HG02678 (cell line): Measurements from ENCODE around the gene FAM168A.
"Not testable (repeated sequence)": the region's sequence is repeated elsewhere in the genome, so short reads cannot be mapped to it uniquely, and the experiment has no call there.

ENCODE experiments used
- ATAC-seq: cut with Tn5 transposase; IDR thresholded peaks from one replicate; pipeline ENCODE4 v1.9.1; 2021; ENCODE audit warnings: mild to moderate bottlenecking, moderate library complexity; ENCODE audit not compliant: unreplicated experiment

Gene FAM168A

DNA sequence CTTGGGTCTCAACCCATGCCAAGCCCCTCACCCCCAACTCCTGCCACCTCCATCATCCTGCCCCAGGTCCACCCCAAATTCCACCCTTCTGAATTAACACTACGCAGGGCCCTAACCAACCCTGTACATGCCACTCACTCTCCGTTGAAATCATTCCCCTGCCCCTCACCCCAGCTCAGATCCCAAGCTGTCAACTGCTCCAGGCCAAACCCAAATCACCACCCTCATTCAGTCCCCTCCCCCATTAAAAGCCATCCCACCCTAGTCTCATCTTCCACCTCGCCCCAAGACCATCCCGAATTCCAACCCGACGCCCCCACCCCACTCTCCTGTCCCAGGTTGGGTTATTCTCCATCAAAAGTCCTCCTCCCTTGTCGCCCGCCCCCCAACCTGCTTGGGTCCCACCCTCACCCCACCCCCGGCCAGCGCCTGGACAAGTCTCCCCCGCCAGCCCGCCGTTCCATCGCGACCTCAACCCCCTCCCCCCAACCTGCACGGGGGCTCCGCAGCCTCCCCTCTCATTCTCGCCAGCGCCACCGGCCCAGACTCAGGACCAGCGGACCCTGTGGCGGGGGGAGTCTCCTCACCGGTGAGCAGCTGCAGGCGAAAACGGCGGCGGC lies 466 bp downstream of the FAM168A start:
- no peak for ATAC-seq

DNA sequence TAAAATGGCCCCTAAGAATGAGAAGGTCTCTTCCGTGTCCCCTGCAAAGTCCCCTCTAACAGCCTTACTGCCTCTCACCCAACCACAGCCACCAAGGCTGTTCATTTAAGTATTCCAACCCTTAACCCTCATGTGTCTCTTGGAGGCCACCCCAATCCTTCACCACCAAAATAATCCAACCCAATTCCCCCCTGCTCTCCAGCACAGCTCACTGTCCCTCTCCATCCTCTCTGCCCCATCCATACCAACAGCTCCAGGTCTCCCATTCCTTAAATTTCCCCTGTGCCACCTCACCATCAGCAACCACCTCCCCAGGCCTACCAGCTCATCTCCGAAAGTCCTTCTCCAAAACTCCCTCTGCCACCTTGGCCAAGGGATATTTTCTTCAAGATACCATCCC lies 1.4 kb downstream of the FAM168A start:
- no peak for ATAC-seq

DNA sequence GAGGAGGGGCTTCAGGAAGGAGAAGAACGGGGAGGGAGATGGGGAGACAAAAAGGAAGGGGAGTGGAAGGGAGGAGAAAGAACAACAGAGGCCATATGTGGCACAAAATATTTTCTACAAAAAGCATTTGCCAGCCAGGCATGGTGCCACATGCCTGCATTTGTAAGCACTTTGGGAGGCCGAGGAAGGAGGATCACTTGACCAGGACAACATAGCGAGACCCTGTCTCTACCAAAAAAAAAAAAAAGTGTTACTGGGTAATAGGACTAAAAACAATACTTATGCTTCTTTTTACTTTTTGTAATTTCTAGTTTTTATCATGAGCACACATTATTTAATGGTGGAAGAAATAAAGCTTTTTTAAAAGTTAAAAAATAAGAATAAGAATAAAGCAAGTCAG lies 5.3 kb downstream of the FAM168A start:
- ATAC-seq = no peak

DNA sequence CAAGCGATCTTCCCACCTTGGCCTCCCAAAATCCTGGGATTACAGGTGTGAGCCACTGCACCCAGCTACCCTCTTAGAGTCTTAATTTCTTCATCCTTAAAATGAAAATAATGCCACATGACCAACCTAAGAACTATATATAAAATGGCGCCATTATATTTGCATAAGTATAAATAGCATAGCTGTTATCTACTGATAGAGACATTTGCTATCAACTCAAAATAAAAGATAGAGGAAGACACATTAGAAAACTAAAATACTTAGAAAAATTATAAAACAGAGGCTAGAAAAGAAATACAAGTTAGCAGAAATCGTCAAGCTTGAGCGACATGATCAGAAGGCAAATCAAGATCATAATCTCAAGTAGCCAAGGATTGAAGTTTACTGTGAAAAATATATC lies 6.2 kb downstream of the FAM168A start:
- ATAC-seq = no peak

DNA sequence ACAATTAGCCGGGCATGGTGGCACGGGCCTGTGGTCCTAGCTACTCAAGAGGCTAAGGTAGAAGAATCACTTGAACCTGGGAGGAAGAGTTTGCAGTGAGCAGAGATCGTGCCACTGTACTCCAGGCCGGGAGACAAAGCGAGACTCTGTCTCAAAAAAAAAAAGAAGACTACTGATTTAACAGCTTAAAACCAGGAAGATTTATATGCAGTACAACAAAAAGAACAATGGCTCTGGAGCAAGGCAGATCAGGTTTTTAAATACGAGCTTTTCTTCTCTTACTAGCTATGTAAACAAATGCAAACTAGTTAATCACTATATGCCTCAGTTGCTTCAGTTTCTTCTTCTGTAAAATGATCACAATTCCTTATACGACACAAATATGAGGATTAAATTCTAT lies 6.9 kb downstream of the FAM168A start:
- no peak for ATAC-seq

DNA sequence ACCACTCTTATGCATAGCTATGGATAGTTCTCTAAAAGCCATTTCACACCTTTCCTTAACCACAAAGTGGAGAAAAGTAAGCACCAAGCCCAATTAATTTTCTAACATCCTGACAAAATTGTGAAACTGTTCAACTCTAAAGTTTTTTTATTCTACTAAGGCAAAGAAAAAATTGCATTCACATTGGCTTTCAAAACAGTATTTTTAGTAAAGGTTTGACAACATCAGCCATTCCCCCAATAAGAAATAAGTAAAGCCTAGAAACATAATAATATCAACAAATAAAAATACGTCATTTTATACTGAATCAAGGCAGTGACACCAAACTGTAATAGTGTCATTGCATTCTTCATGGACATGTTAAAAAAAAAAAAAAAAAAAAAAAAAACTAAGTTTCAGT lies 11.1 kb downstream of the FAM168A start:
- no peak for ATAC-seq

DNA sequence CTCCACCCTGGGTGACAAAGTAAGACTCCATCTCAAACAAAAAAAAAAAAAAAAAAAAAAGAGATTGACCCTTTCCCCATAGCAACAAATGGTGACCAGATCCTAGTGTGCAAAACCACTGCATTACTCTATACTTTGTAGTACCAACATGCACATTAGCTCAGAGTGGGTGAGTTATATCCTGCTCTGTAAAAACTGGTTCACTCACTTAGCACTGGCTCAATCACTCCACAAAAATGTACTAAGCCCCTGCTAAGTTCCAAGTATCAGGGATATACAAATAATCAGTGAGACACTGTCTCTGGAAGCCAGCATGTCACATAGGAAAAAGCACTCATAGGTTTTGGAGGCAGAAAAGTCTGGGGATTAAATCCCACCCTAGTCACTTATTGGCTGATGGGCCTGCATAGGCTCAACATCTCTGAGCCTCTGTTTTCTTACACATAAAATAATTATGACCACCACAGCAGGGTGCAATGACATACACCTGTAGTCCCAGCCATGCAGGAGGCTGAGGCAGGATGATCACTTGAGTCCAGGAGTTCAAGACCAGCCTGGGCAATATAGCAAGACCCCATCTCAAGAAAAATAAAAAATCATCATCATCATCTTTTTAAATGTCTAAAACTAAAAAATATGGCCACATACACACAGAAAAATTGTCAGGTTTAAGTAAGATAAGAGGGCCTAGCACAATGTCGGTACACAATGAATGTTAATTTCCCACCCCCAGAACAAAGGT lies 11.9 kb downstream of the FAM168A start:
- ATAC-seq = no peak

DNA sequence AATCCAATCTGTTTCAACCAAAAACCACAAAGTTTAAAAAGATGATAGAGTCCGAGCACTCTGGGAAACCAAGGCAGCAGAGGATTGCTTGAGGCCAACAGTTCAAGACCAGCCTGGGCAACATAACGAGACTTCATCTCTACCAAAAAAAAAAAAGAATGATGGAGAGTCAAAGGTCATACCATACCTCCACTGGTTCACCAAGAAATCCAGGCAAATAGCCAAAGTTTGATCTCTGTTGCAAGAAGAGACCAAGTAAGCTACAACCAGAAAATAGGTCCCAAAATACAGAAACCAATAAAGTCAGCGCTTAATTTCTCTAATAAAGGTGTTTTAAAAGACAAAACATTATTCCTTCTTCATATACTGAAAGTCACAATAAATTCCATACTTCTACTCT lies 13.1 kb downstream of the FAM168A start:
- no peak for ATAC-seq

DNA sequence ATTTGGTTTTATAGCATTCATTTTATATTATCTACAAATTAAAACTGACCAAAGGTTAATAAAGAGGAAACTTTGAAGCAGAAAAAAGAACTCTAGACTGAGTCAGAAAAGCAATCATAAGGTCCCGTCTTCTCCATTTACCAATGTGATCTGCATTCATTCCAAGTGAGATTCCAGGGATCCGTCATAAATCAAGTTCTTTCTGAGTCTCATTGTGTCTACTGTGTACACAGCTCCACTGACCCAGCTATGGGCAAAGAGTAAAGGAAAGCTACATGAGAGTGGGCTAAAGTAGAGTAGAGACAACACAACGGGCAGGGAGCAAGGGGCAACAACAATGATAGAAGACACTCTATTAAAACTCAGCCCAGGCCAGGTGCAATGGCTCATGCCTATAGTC lies 15.3 kb downstream of the FAM168A start:
- ATAC-seq = no peak

DNA sequence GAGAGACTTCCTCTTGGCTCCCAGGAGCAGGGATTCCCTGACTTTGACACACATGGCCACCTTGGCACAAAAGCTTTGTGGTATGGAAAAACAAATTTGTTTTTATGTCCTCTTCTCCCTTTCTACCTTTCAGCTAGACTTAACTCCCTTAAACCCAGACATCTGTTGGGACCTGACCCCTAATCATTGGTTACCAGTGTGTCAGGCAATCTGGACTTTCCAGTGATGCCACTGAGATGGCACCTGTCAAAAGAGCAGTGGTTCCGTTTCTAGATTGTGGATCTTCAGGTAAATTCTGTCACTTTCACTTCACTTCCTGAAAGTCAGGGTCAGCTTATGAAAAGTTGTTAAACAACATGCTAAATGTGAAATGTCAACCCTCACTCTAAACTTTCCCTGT lies 17.2 kb downstream of the FAM168A start:
- ATAC-seq = not testable (repeated sequence)

DNA sequence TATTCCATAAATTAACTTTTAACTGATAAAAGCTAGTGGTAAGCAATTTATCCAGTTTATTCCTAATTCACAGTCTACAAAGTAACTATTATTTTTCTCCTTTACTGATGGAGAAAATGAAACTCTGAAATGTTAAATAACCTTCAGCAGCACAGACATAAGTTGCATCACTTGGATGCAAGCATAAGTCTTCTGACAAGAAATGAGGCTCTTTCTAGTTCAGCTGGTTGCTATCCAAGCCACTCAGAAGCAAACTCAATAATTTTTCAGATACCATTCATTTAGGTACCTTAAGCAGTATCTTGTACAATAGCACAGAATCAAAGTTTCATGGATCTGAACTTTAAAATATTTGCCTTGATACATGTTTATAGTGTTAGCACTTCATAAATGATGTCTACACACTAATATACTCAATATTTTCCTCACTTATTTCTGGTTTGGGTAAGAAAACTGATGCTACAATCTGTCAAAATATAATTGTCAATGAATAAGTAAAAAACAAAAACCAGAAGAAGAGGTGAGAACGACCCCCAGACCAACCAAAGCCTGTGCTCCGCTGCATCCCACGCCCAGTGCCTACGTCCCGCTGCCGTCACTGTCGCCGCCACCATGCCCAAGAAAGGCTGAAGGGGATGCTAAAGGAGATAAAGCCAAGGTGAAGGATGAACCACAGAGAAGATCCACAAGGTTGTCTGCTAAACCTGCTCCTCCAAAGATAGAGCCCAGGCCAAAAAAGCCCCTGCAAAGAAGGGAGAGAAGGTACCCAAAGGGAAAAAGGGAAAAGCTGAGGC lies 18.1 kb downstream of the FAM168A start:
- ATAC-seq = no peak

DNA sequence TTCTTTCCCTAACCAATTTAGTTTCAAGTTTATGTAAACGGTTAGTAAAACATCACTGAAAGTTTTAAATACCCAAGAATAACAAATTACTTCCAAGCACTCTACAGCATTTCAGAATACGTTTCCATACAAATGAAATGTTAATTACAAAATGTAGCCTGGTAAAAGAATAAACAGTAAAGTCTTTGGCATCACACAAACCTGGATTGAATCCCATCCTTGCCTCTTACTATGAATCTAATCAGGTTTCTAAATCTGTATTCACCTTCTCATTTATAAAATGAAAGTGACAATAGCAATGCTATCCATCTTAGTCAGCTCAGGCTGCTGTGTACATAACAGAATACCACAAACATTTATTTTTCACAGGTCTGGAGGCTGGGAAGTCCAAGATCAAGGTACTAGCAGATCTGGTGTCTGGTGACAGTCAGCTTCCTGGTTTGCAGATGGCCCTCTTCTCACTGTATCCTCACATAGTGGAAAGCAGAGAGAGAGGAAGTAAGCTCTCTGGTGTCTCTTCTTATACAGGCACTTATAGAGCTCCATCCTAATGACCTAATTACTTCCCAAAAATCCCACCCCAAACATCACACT lies 19.2 kb downstream of the FAM168A start:
- no peak for ATAC-seq

DNA sequence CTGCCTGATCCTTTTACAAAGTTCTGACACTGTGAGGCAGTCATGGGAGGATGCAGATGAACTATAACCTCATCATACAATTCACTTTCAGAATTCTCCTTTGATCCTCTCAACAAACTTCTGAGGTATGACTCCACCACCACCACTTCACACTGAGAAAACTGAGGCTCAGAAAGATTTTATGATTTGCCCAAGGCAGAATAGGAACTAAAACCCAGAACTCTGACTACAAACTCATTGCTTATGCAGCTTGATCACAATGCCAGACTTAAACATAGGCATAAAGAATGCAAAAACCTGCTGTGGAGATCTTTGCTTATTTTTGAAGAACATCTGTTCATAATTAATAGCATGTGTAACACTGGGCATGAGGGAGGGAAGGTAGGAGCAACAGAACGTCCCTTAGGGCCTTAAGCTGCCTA lies 20.4 kb downstream of the FAM168A start:
- no peak for ATAC-seq

DNA sequence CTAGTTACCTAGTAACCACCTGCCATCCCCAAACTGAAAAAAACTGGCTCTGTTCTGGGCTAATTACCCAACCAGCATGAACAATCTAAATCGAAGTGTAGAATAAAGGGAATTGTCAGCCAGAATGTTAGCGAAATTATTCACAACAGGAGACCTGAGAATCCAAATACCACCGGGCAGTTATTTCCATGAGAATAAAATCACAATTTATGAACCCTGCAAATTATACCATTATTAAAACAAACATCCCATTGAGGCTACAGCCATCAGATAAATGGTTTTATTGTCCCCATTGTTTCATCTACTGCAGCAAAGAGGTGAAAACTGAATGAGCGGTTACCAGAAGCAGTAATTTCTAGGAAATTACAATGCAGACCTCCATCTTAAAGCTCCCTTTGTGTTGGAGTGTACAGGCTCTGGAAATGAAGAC lies 21.7 kb downstream of the FAM168A start:
- ATAC-seq = no peak

DNA sequence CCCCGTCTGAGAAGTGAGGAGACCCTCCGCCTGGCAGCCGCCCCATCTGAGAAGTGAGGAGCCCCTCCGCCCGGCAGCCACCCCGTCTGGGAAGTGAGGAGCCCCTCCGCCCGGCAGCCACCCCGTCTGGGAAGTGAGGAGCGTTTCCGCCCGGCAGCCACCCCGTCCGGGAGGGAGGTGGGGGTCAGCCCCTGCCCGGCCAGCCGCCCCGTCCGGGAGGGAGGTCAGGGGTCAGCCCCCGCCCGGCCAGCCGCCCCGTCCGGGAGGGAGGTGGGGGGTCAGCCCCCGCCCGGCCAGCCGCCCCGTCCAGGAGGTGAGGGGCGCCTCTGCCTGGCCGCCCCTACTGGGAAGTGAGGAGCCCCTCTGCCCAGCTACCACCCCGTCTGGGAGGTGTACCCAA lies 25.9 kb downstream of the FAM168A start:
- ATAC-seq = not testable (repeated sequence)

DNA sequence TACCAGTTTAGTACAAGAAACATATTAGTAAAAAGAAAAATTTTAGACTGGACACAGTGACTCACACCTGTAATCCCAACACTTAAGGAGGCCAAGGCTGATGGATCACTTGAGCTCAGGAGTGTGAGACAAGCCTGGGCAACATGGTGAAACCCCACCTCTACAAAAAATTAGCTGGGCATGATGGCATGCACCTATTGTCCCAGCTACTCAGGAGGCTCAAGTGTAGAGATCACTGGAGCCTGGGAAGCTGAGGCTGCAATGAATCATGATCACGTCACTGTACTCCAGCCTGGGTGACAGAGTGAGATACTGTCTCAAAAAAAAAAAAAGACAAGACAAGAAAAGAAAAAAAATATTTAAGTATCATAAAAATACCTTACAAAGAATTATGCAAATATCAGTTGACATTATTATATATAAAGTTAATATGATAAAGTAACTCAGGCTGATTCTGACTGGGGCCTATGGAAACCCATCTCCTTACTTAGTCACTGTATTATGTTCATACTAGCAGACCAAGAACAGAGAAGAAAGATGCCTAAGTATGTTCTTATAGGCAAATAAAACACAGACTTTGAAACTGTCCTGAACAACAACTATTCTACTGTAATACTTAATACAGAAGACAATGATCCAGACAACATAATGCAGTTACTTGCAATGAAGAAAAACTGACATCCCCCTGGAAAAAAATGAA lies 27.3 kb downstream of the FAM168A start:
- no peak for ATAC-seq

DNA sequence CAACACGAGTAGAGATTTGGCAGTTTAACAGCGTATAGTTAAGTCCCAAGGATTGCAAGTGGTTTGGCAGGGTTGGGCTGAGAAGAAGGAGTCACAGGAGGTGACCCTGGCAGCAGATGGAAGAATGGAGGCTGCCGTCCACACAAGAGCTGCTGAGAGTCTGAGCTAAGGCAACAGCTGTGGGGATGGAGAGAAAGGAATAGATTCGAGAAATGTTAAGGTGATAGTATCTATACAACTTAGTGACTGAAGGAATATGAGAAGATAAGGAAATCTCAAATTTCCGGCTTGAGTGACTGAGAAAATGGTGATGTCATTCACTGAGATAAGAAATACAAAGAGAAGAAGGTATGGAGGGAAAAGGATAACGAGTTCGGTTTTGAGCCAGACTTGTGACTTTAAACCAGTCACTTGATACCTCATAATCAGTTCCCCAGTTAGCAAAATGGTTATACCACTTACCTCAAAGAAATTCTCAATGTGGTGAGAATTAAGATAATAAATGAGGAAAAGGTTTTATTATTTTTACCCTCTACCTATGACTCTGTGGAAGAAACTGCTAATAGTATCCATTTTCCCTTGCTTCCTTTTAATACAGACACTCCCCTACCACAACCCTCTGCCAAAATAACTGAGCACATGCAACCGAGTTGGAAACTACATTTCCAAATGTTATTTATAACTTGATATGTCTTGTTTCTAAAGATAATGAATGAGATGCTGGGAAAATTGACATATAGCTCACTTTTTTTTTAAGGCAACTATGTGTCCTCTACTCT lies 30.7 kb downstream of the FAM168A start:
- no peak for ATAC-seq

DNA sequence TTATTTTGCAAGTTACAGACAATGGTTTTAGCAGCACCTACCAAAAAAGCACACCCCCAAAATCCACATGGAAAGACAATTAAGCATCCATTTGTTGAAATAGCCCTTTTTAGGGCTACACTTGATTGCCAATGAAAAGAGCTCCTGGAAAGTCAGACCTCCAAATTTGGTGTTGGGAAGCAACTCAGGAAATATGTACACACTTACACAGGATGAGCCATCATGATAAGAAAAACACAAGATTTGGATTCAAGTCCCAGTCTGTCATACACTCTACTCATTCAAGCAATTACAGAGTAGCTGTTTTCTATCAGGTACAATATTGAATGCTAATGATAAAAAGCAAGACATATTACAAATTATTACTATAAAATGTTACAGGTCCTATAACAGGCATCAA lies 31.5 kb downstream of the FAM168A start:
- no peak for ATAC-seq

DNA sequence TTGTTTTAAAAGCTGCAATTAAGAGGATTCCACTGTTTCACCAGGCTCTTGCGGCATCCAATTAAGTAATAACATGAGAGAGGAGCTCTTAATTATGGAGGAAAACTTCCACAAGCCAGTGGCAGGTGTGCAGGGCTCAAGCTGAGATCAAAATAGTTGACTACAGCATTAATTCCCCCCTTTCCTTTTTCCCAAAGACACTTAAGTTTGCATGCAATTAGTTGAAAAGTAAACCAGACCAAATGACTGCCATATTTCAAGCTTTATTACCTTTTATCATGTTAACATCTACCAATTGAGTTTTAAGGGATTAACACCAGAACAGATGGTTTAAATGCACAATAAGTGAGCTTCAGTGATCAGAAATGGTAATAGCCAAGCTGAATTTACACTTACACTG lies 32.1 kb downstream of the FAM168A start:
- ATAC-seq = no peak

DNA sequence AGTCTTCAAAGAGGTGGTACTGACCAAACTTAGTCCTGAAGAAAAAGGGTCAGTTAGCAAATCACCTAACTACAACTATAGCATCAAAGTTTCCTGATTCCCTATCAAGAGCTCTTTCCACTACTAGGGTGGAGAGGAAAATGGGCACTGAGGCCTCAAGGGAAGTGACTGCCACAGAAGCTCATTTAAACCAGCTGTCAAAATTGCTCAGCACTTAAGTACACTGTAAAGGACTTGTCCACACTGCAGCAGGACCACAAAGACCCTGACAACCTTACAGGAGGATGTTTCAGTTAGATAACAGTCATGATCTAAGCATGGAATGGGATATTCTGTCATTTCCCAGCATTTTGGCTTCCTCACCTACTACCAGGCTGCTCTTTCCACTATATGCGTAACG lies 33.0 kb downstream of the FAM168A start:
- no peak for ATAC-seq
